Gastrocnemius medialis (tissue), 4 donors: Measurements from ENCODE around the gene PLCB1.

ENCODE experiments used
- POLR2A ChIP-seq, 2 donors: fragments of 450-650 bp; IDR thresholded peaks; one replicate each; pipeline ENCODE4 v1.6.1; 2017; ENCODE audit warnings: antibody characterized with exemption in 2 of 2, mild to moderate bottlenecking in 2 of 2, moderate library complexity in 2 of 2
- TF ChIP-seq, protein P1 (sequence below), 5 experiments: fragments of 450-650 bp in 3 of 5; fragments of 200-600 bp in 2 of 5; sonication (generic) in 2 of 5; IDR thresholded peaks in 4 of 5; conservative IDR thresholded peaks in 1 of 5; 1 replicate in 4 of 5; 2 replicates in 1 of 5; pipeline ENCODE4 v1.5.1; 2016 to 2019; ENCODE audit warnings: antibody characterized with exemption in 5 of 5, mild to moderate bottlenecking in 3 of 5, moderate library complexity in 3 of 5

- TF ChIP-seq, protein P1, sequence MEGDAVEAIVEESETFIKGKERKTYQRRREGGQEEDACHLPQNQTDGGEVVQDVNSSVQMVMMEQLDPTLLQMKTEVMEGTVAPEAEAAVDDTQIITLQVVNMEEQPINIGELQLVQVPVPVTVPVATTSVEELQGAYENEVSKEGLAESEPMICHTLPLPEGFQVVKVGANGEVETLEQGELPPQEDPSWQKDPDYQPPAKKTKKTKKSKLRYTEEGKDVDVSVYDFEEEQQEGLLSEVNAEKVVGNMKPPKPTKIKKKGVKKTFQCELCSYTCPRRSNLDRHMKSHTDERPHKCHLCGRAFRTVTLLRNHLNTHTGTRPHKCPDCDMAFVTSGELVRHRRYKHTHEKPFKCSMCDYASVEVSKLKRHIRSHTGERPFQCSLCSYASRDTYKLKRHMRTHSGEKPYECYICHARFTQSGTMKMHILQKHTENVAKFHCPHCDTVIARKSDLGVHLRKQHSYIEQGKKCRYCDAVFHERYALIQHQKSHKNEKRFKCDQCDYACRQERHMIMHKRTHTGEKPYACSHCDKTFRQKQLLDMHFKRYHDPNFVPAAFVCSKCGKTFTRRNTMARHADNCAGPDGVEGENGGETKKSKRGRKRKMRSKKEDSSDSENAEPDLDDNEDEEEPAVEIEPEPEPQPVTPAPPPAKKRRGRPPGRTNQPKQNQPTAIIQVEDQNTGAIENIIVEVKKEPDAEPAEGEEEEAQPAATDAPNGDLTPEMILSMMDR (IDR thresholded peaks at IDR 0.05 in 4 of 5, conservative IDR thresholded peaks at IDR 0.05 in 1 of 5) = no peak
- TF ChIP-seq POLR2A (IDR thresholded peaks at IDR 0.05) = no peak
These were observed 258.0 kb downstream of the PLCB1 start for GRCh38 chr20:8390037-8390433.
